Body of pancreas (tissue), 4 donors: ENCODE results near the gene ELL. TPM values are rescaled to one million over a fixed set of nuclear protein-coding genes. Genes with fewer than 3 reads are reported as not detected.

Experiments used
- ATAC-seq: fragments of 150-250 bp; one replicate; pipeline ENCODE4 v1.9.1; 2016
- DNase-seq, 4 donors: peaks; one replicate each; pipeline ENCODE4 v3.0.0-alpha.2; 2019
- H3K27ac ChIP-seq, 4 donors: fragments of 200-600 bp; sonication (generic); 1 replicate in 3 of 4; 2 replicates in 1 of 4; pipeline versions ENCODE4 v1.5.1 to v1.6.1; 2016 to 2019; ENCODE audit warnings: mild to moderate bottlenecking in 1 of 4, mixed read lengths in 1 of 4, moderate library complexity in 1 of 4
- H3K27me3 ChIP-seq, 2 donors: fragments of 200-600 bp; sonication (generic); one replicate each; pipeline ENCODE4 v1.6.0; 2016; ENCODE audit warnings: mild to moderate bottlenecking in 1 of 2
- H3K36me3 ChIP-seq, 2 donors: fragments of 200-600 bp; sonication (generic); replicated peaks in 1 of 2; 2 replicates each; pipeline ENCODE4 v1.5.1; 2016; ENCODE audit warnings: low read depth in 2 of 2; ENCODE audit not compliant: insufficient read depth in 1 of 2
- H3K4me1 ChIP-seq: fragments of 200-600 bp; sonication (generic); one replicate; pipeline ENCODE4 v1.6.0; 2016
- H3K4me3 ChIP-seq, 2 donors: fragments of 200-600 bp; sonication (generic); 1 replicate in 1 of 2; 2 replicates in 1 of 2; pipeline ENCODE4 v1.5.1; 2016 to 2019
- H3K9me3 ChIP-seq, 3 donors: fragments of 200-600 bp; sonication (generic); 1 replicate in 2 of 3; 2 replicates in 1 of 3; pipeline ENCODE4 v1.5.1; 2016
- CTCF ChIP-seq, 7 experiments: fragments of 450-650 bp in 4 of 7; fragments of 200-600 bp in 3 of 7; sonication (generic) in 3 of 7; IDR thresholded peaks; one replicate each; pipeline ENCODE4 v1.5.1; 2016 to 2019; ENCODE audit warnings: antibody characterized with exemption in 7 of 7
- POLR2A ChIP-seq, 3 donors: fragments of 450-650 bp; IDR thresholded peaks; one replicate each; pipeline ENCODE4 v1.6.1; 2016; ENCODE audit warnings: antibody characterized with exemption in 3 of 3, mild to moderate bottlenecking in 2 of 3
- WGBS, 2 donors: methylation state at CpG; one replicate each; pipeline ENCODE4 v1.1.5; 2017; 5-methylcytosine and 5-hydroxymethylcytosine counted together
- intact Hi-C: fragments of 100-400 bp; cut with DNase I; formaldehyde crosslinking; loops from one replicate; pipeline ENCODE4 v1.15.1; 2023
- total RNA-seq, 2 donors: library from RNA; depleted of rRNA; stranded (reverse); fragments of >200 nt; gene quantifications; one replicate each; pipeline ENCODE4 v1.1.0, GENCODE V29; 2016

Gene ELL
- total RNA-seq, 2 donors from 2014 or later: 12.5 to 14.2 TPM

- no peak for DNase-seq
Observed at GRCh38 chr19:18456279-18456678, 65.6 kb downstream of the ELL start.

GRCh38 chr19:18453269-18454024 is 68.4 kb downstream of the ELL start:
- intact Hi-C loops: no loop called here

More at GRCh38 chr19:18456279-18456678, 65.6 kb downstream of the ELL start:
- no peak for TF ChIP-seq CTCF (IDR thresholded peaks at IDR 0.05)
- no peak for TF ChIP-seq POLR2A (IDR thresholded peaks at IDR 0.05)
- Histone ChIP-seq H3K9me3 (no peaks in the 10 kb centered on the region), H3K36me3 (peaks cover 0 to 5% of the 10 kb centered on the region in 2 donors), H3K4me3 (no peak overlapping the region), H3K27ac (no peak overlapping the region), H3K27me3 (no peaks in the 10 kb centered on the region), H3K4me1 (peaks cover 15% of the 10 kb centered on the region)
- 78% methylated on average over 4 of the region's 4 CpGs; no CpG with 5 or more reads in 1 of the 2 donors for WGBS, 2 donors
- intact Hi-C loops: no loop called here
- ATAC-seq: no peak

GRCh38 chr19:18452386-18452785 is 69.5 kb downstream of the ELL start:
- Histone ChIP-seq H3K4me1 (peaks cover 11% of the 10 kb centered on the region), H3K36me3 (peaks cover 12 to 15% of the 10 kb centered on the region in 2 donors), H3K27ac (no peak overlapping the region), H3K4me3 (no peak overlapping the region), H3K27me3 (no peaks in the 10 kb centered on the region), H3K9me3 (no peaks in the 10 kb centered on the region)
- TF ChIP-seq CTCF (IDR thresholded peaks at IDR 0.05) (no peak), POLR2A (IDR thresholded peaks at IDR 0.05) (no peak)
- DNase-seq (no peak), ATAC-seq (no peak)
- intact Hi-C loops: no loop called here
- WGBS, 2 donors: 84 to 88% methylated on average over 3 of the region's 3 CpGs

More at GRCh38 chr19:18453269-18454024, 68.4 kb downstream of the ELL start:
- H3K4me3 ChIP-seq: no peak overlapping the region
- ATAC-seq (no peak), DNase-seq (no peak)
- H3K27me3 ChIP-seq: no peaks in the 10 kb centered on the region
- H3K27ac ChIP-seq: no peak overlapping the region
- WGBS, 2 donors: 77 to 78% methylated on average over 10 of the region's 10 CpGs
- H3K4me1 ChIP-seq: peaks cover 11% of the 10 kb centered on the region
- TF ChIP-seq POLR2A (IDR thresholded peaks at IDR 0.05): no peak
- no peak for TF ChIP-seq CTCF (IDR thresholded peaks at IDR 0.05)
- H3K9me3 ChIP-seq: no peaks in the 10 kb centered on the region
- H3K36me3 ChIP-seq: peaks cover 11 to 15% of the 10 kb centered on the region in 2 donors

GRCh38 chr19:18450931-18451836 is 70.7 kb downstream of the ELL start:
- H3K36me3 ChIP-seq: peaks cover 15 to 21% of the 10 kb centered on the region in 2 donors
- TF ChIP-seq POLR2A (IDR thresholded peaks at IDR 0.05) (no peak), CTCF (IDR thresholded peaks at IDR 0.05) (peak; percentile 93 to 98 (median 95))
- H3K27me3 ChIP-seq: no peaks in the 10 kb centered on the region
- H3K27ac ChIP-seq: peak overlapping the region in 2 of 4 donors; percentile 43 to 52
- WGBS, 2 donors: 51 to 56% methylated on average over 8 to 15 of the region's 26 CpGs
- H3K4me1 ChIP-seq: peaks cover 11% of the 10 kb centered on the region
- no peak overlapping the region for H3K4me3 ChIP-seq
- no peaks in the 10 kb centered on the region for H3K9me3 ChIP-seq
- ATAC-seq (peak; percentile 90), DNase-seq (peak; percentile 88 to 93 (median 89))
- intact Hi-C loops: no loop called here
